GM18861 (cell line): ENCODE data around the gene CENPO.
"Not testable (repeated sequence)": the region's sequence is repeated elsewhere in the genome, so short reads cannot be mapped to it uniquely, and the experiment has no call there.

Experiments
- ATAC-seq: cut with Tn5 transposase; IDR thresholded peaks from one replicate; pipeline ENCODE4 v1.9.1; 2021; ENCODE audit not compliant: unreplicated experiment

Gene CENPO

DNA sequence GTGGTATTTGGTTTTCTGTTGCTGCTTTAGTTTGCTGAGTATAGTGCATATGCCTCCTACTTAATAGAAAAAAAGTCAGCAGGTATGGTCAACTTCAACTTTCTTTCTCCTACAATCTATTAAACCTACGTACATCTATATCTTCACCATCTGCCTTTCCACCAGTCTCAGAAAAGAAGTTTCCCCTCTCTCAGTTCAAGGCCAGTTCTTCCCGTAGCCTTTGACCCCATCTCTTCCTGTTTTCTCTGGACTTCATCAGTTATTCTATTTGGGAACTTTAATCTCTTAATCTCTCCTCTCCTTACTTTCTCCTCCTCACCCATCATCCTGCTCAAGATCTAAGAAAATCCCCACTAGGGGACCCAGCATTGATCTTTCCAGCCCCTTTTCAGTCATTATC is 5.7 kb upstream of the CENPO start:
- no peak for ATAC-seq

DNA sequence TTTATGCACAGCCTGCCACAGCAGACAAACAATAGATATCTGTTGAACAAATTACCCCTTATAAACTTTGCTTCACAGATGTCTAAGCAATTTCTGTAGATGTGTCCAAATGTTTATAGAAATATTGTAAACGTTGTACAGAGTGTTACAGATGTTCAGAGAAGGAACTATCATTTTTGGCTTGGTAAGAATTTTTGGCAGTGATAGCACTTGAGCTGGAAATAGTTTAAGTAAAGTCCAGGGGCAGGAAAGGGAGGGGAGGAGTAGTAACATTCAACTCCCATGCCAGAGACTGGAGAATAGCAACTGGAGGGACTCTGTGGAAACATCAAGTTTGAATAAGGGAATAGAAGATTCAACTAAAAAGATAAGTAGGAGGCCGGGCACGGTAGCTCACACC is 4.4 kb upstream of the CENPO start:
- ATAC-seq = no peak

DNA sequence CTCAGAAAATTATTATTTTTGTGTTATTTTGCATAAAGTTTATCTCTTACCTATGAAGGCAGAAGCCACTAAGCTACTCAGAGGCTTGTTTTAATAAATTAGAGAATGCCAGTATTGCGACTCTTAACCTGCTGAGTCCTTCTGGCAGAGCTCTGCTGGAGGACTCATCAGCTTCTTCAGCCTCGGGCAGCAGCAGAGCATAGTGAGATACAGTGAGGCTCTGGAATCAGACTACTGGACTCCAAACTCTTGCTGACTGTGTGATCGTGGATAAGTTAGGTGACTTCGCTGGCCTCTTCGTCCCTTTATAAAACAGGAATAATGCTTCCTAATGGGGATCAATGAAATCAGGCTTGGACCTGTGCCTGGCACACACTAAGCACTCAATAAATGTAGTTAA is 1.8 kb upstream of the CENPO start:
- ATAC-seq = no peak

DNA sequence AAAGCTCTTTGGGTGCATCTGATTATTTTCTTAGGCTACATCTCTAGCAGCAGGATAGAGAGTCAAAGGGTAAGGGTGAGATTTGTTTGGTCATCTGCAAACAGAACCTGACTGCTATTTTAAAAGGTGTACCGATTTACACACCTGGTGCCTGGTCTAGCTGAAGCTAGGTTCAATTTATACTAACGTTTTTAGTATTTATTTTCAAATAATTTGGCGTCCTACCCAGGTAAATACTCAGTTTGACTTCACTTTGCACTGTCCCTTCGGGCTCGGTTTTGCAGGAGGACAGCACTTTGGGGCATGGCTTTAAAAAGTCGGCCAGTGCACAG is 717 bp upstream of the CENPO start:
- ATAC-seq = no peak

DNA sequence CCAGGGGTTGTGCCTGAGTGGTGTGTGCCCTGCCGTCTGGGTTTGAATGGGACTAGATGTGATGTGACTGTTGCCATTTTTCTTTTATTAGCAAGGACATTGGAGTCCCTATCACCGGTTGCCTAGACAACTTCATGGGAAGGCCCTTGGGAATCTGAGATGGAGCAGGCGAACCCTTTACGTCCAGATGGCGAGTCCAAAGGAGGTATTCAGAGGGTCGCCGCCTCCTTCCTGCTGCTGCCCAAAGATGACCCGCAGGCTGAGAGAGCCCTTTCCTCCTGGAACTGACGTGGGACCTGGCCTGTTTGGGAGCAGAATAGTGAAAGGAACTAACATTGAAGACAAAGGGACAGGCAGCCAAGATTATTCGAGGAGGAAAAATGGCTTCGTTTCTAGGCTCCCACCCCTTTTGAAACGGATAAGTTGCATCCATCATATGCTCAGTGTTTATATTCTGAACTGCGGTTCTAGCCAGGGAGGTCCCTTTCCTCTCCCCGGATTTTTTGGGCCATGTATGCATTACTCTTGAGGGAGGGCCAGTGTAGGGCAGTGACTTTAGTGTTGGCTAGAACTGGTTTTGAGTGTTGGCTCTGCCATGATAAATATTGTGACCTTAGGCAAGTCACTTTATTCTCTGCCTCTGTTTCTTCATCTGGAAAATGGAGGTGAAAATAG is 673 bp downstream of the CENPO start:
- ATAC-seq = no peak

DNA sequence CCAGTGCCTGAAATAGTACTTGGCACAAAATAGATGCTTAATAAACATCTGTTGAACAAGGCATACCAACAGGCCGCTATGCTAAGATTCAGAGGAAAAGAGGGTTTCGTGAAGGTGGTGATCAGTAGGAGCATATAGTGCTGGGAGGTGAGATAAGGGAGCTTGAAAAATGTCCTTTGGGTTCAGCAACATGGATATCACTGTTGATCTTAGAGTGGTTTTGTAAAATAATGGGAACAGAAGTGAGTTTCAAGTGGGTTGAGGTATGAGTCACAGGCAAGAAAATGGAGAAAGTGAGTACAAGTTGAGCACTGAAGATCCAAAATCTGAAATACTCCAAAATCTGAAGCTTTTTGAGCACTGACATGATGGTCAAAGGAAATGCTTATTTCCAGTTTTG is 4.4 kb downstream of the CENPO start:
- no peak for ATAC-seq

DNA sequence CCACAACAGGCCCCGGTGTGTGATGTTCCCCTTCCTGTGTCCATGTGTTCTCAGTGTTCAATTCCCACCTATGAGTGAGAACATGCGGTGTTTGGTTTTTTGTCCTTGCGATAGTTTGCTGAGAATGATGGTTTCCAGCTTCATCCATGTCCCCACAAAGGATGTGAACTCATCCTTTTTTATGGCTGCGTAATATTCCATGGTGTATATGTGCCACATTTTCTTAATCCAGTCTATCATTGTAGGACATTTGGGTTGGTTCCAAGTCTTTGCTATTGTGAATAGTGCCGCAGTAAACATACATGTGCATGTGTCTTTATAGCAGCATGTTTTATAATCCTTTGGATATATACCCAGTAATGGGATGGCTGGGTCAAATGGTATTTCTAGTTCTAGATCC is 7.3 kb downstream of the CENPO start:
- not testable (repeated sequence) for ATAC-seq

DNA sequence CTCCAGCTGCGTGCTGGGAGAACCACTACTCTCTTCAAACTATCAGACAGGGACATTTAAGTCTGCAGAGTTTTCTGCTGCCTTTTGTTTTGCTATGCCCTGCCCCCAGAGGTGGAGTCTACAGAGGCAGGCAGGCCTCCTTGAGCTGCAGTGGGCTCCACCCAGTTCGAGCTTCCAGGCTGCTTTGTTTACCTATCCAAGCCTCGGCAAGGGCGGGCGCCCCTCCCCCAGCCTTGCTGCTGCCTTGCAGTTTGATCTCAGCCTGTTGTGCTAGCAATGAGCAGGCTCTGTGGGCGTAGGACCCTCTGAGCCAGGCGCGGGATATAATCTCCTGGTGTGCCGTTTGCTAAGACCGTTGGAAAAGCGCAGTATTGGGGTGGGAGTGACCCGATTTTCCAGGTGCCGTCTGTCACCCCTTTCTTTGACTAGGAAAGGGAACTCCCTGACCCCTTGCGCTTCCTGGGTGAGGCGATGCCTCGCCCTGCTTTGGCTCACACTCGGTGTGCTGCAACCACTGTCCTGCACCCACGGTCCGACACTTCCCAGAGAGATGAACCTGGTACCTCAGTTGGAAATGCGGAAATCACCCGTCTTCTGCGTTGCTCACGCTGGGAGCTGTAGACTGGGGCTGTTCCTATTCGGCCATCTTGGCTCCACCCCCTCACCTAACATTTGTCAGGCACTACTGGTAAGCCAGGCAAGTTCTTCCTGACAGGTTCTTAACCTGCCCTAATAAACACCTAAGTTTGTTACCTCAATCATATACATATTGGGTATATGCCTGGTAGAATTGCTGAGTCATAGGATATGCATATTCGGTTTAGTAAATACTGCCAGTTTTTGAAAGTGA is 12.8 kb downstream of the CENPO start:
- not testable (repeated sequence) for ATAC-seq

DNA sequence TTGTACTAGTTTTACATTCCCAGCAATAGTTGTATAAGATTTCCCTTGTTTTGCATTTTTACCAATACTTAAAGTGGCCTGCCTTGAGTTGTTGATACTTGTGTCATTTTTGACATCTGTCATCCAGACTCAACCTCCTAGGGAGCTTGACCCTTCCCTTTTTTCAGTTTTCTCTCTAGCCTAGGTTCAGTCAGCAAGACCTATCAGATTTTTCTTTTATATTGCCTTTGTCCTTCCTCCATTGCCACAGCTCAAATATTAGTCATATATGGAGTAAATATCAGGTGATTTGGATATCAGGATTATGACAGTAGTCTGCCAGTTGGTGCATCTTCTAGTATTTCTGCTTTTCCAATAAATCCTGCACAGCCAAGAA is 13.4 kb downstream of the CENPO start:
- ATAC-seq = no peak

DNA sequence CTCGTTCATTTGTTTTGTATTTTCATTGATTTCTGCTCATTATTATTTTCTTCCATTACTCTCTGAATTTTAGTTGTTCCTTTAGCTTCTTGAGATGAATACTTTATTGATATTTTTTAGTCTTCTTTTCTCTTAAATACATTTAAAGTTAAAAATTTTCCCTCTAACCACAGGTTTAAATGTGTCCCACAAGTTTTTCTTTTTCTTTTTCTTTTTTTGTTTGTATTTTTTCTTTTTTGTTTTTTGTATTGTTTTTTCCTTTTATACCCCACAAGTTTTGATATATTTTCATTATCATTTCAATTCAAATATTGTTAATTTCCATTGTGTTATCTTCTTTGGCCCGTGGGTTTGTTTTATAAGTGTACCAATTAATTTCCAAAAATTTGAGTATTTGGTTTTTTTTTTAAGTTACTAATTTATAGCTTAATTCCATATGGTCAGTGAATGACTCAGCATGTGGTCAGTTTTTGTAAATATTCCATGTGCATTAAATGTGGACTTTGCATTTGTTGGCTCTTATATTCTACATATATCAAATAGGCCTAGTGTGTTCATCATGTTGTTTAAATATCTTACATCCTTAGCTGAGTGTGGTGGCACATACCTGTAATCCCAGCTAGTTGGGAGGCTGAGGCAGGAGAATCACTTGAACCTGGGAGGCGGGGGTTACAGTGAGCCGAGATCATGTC is 16.2 kb downstream of the CENPO start:
- ATAC-seq = no peak

DNA sequence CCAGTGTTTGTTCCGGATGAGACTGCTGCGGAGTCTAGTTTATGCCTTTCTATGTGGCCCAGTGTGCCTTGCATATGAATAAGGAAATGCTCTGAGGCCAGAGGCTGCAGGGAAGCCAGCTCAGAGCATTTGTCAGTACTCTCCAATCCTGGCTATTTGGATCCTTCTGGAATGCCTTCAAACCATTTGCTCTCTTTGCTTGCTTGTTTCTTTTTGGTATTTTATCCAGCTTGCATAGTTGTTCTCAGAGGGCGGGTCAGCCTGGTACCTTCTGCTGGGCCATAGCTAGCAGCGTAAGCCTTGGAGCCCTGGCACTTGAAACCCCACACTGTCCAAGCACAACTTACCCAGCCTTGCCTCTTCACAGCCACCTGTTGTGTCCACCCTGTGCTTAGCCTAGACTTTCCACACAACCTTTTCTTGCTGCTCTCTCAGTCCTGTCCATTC is 20.5 kb downstream of the CENPO start:
- ATAC-seq = no peak

DNA sequence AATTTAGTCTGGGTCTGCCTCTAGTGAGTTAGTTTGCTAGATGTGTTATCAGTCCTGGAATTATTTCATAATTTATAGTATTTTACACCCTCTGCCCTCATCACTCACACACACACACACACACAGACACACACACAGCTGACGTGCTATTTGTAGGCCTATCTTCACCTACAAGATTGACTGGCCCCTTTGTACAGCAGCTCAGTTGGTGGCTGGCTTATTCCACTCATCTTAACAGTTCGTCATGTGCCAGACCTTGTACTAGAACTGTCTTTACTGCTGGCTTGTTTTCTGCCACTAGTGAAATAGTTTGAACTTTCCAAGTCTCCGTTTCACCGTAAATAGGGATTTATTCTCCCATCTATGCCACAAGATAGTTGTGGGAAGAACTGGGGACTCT is 21.3 kb downstream of the CENPO start:
- ATAC-seq = no peak

DNA sequence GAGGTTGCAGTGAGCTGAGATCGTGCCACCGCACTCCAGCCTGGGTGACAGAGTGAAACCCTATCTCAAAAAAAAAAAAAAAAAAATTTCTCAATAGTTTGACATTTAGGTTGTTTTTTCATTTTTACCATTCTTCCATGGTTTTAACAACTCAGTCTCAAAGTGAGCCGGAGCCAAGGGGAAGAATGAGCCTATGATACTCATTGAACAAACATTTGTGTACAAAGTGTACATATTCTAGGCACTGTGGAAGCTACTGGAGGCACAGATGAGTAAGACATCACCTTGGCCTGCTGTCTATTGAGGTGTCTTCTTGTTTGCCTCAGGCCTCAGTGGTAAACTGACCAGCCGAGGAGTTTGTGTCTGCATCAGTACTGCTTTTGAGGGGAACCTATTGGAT is 21.9 kb downstream of the CENPO start:
- no peak for ATAC-seq

DNA sequence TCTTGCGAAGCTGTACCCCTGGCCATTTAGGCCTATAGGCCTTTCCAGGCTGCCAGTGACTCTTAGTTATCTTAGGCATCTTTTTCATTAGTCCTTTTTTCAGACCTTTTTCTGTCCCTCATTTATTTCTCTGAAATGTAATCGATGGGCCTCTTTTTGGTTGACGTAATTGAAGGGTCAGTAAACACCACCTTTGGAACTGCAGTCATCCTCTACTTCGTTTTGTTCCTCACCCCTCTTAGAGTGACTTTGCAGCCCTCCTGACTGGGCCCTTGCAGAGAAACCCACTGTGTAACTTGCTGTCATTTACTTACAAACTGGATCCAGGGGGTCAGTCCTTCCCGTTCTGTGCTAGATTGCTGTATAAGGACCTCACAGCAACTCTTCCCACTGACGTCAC is 23.2 kb downstream of the CENPO start:
- no peak for ATAC-seq

DNA sequence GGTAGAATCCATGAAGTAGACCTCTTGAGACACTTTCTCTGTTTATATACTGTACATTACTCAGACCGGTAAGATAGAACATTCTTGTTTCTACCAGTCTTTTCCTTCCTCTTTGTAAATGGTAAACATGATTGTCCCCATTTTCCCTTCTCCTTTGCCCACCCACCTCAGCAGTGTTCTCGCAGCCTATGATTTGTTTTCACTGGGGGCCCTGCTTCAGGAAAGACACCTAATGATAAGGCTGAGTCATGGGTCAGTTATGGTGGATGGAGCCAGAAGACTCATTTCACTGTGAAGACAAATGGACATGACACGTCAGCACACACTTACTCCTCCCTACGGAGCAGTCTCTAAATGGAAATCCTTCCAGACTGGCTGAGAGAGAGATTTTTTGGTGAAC is 23.7 kb downstream of the CENPO start:
- no peak for ATAC-seq

DNA sequence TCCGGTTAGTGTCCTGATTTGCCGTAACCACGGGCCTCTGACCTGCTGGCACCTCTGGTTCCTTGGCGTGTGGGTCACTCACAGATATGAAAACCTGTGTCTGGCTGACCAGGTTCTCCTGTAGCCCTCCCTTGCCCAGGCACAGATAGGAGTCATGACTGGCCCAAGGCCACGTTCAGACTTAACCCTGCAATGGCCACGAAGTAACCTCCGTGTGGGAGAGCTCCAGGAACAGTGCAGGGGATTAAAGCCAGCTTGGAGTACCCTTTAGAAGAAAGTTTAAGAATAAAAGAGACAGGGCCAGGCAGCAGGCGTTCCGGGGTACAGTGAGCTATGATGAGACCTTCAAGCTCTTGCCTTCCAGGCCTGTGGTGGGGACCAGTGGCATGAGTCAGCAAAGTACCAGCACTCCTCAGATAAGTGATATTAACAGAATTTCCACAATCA is 25.5 kb downstream of the CENPO start:
- ATAC-seq = no peak

DNA sequence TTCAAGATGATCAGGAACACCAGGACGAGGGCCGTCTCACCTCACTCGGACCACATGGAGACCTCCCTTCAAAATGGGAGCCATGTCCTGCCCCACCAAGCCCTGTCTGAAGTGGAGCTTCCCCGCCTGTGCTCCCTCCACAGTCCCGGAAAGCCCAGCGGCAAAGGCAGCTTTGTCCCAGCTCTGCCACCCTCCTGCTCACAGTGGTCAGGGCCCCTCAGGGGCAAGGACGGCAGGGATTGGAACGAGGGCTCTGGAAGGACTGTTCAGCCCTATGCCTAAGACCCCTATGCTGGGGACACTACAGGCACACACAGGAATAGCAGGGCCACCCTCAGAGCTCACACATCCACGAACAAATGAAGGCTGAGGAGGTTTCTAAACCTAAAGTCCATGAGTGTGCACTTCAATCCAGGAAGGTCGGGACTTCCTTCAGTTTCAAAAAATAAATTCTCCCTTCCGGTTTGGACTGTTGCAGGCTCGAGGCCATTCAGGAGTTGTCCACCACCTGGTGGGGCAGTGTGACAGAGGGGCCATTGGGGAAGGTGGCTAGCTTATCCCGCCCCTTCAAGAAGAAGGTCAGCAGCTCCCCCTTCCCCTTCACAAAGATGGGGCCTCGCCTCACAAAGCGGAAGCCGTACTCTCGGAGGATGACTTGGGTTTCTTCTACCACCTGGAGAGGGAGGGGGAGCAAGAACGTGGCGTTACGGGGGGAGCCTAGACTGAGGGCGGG is 26.4 kb downstream of the CENPO start:
- no peak for ATAC-seq

DNA sequence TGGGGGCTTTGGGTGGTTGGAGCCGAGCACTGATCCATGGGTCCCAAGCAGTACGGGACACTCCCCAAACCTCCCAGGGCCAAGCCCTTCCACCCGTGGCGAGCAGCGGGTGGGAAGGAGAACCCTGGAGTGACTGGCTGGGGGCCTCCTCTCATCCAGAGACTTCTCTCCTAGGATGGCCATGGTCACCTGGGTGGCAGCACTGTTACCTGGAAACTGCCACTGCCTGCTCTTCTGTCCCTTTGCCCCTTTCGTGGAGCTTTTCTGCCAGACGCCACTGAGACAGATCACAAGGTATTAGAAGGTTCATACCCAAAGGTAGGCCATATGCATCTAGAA is 26.9 kb downstream of the CENPO start:
- no peak for ATAC-seq

DNA sequence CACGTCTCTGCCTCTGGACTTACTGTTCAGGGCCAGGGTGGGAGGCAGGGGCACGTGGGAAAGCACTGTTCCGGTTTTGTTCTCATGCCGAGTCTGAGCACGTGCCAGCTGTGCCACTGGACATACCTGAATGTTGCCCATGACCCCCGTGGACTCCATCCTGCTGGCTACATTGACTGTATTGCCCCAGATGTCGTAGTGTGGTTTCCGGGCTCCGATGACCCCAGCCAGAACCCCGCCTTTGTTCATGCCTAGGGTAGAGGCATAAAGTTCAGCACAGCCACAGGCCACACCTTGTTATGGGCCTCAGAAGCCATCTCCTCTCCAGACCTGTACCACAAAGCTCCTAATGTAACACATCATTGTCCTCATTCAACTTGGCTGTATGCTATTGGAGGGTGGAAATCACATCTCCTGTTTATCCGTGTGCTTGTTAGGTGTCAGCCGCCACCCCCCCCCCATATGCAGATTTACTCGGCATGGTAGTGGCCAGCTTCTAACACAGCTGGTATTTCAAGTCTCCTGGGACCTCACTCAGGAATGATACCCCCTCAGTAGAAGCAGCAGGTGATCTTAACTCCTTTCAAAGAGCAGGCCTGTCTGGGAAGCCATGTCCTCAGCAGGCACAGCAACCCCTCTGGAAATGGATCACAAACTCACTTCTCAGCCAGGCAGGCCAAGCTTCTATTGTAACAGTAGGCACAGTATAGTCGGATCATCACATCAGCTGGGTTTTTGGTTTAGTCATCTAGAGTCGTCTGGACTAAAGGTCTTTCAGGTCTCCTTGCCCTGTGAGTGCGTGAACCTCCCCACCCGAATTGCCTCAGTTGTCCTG is 27.6 kb downstream of the CENPO start:
- no peak for ATAC-seq

DNA sequence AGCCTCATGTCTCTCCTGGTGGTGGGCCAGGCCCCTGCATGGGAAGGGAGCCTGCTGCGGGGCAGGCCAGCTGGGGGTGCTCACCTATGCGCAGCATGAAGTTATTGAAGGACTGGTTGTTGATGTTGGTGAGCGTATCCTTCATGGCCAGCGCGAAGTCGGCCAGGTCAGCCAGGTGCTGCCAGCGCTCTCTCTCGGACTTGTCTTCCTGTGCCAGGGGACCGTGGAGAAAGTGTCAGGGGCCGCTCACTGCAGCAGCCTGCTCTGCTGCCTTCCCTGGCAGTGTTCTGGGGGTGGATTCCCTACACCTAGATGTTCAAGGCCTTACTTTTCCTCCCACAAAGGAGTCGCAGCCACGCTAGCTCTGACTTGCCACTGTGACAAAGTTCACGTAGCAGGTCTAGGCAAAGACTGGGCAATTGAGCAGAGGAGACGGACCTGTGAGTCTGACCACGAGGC is 28.2 kb downstream of the CENPO start:
- no peak for ATAC-seq
